Endothelial cell of umbilical vein (primary cell): ENCODE results near the gene OR3A2. TPM values are rescaled to one million over a fixed set of nuclear protein-coding genes. Genes with fewer than 3 reads are reported as not detected.
"Not testable (repeated sequence)": the region's sequence is repeated elsewhere in the genome, so short reads cannot be mapped to it uniquely, and the experiment has no call there.

Source experiments
- BruUV-seq: library from RNA; stranded (reverse); fragments of 400-500 nt; replicated peaks from 2 replicates; lab custom pipeline; 2021; lab: Mats Ljungman, UMichigan
- CTCF ChIA-PET: fragments of 300-600, 350-600 bp; sonication (Branson Sonifier 250); formaldehyde crosslinking; loops from one replicate; lab custom pipeline; 2021; ENCODE audit warnings: antibody characterized with exemption, inconsistent platforms; lab: Charles Lee
- POLR2A ChIA-PET: fragments of 300-600, 350-600 bp; sonication (Branson Sonifier 250); formaldehyde crosslinking; loops from one replicate; lab custom pipeline; 2021; ENCODE audit warnings: antibody characterized with exemption, inconsistent platforms; lab: Charles Lee
- DNase-seq: peaks from one replicate; pipeline ENCODE4 v3.0.0-alpha.2; 2011; ENCODE audit warnings: low read depth, low spot score
- FAIRE-seq: peaks from 2 replicates; lab custom pipeline; 2011; peaks lifted over from hg19 to GRCh38; lab: Jason Lieb, UNC
- H2AFZ ChIP-seq: 2 replicates; pipeline ENCODE4 v1.6.0; 2012; ENCODE audit warnings: low read depth, low read length, control low read depth, inconsistent platforms
- H3K27ac ChIP-seq: 2 replicates; pipeline ENCODE4 v1.5.1; 2011; ENCODE audit warnings: low read depth, mild to moderate bottlenecking, control low read depth, low read length, moderate library complexity; ENCODE audit not compliant: insufficient read depth
- H3K27me3 ChIP-seq, 2 experiments: 2 replicates each; pipeline versions ENCODE4 v1.6.0 to v1.6.1; 2011; ENCODE audit warnings: low read length in 2 of 2, mixed read lengths in 1 of 2; ENCODE audit not compliant: control insufficient read depth in 2 of 2, insufficient read depth in 2 of 2
- H3K36me3 ChIP-seq, 2 experiments: 2 replicates in 1 of 2; 3 replicates in 1 of 2; pipeline ENCODE4 v1.5.1; 2011; ENCODE audit warnings: low read length in 2 of 2, mild to moderate bottlenecking in 1 of 2, moderate library complexity in 1 of 2; ENCODE audit not compliant: control insufficient read depth in 2 of 2, insufficient read depth in 2 of 2; ENCODE audit errors: extremely low read depth in 1 of 2
- H3K4me1 ChIP-seq: 3 replicates; pipeline ENCODE4 v1.5.1; 2011; ENCODE audit warnings: mild to moderate bottlenecking, low read length; ENCODE audit not compliant: control insufficient read depth, insufficient read depth; ENCODE audit errors: extremely low read depth
- H3K4me2 ChIP-seq: 2 replicates; pipeline ENCODE4 v1.6.1; 2011; ENCODE audit warnings: low read length, control low read depth, mixed read lengths; ENCODE audit not compliant: insufficient read depth
- H3K4me3 ChIP-seq, 3 experiments: fragments of 200-600 bp in 1 of 3; sonication (generic), shearing (Covaris generic) in 1 of 3; replicated peaks in 1 of 3; 2 replicates each; pipeline ENCODE4 v1.5.1; 2011 to 2016; ENCODE audit warnings: control low read depth in 3 of 3, low read length in 3 of 3, mild to moderate bottlenecking in 2 of 3, inconsistent platforms in 1 of 3, low read depth in 1 of 3, moderate library complexity in 1 of 3; ENCODE audit not compliant: insufficient read depth in 1 of 3
- H3K79me2 ChIP-seq: 2 replicates; pipeline ENCODE4 v1.6.0; 2012; ENCODE audit warnings: low read length, inconsistent platforms; ENCODE audit not compliant: control insufficient read depth, insufficient read depth
- H3K9ac ChIP-seq: replicated peaks from 2 replicates; pipeline ENCODE3; 2011; ENCODE audit warnings: low read length, control low read depth; ENCODE audit not compliant: insufficient read depth; ENCODE audit errors: extremely low read depth
- H3K9me1 ChIP-seq: replicated peaks from 3 replicates; pipeline ENCODE4 v1.6.0; 2011; ENCODE audit warnings: mild to moderate bottlenecking, low read length; ENCODE audit not compliant: control insufficient read depth, insufficient read depth; ENCODE audit errors: extremely low read depth
- H3K9me3 ChIP-seq: replicated peaks from 2 replicates; pipeline ENCODE4 v1.5.1; 2012; ENCODE audit warnings: low read length, inconsistent platforms; ENCODE audit not compliant: control insufficient read depth, insufficient read depth
- H4K20me1 ChIP-seq: replicated peaks from 2 replicates; pipeline ENCODE3; 2011; ENCODE audit warnings: mild to moderate bottlenecking, low read length; ENCODE audit not compliant: control insufficient read depth, insufficient read depth; ENCODE audit errors: extremely low read depth
- EZH2 ChIP-seq: IDR thresholded peaks from 2 replicates; pipeline ENCODE4 v1.6.1; 2012; ENCODE audit warnings: borderline replicate concordance, low read depth, mild to moderate bottlenecking, moderate library complexity, low read length, inconsistent platforms; ENCODE audit not compliant: severe bottlenecking
- FOS ChIP-seq: IDR thresholded peaks from 2 replicates; pipeline ENCODE4 v1.6.1; 2011; ENCODE audit warnings: mild to moderate bottlenecking, low read length, moderate library complexity, borderline replicate concordance; ENCODE audit not compliant: insufficient read depth
- JUN ChIP-seq: IDR thresholded peaks from 2 replicates; pipeline ENCODE4 v1.6.1; 2011; ENCODE audit warnings: borderline replicate concordance, low read depth; ENCODE audit not compliant: insufficient read length, insufficient read depth
- POLR2A ChIP-seq: IDR thresholded peaks from 2 replicates; pipeline ENCODE4 v1.6.1; 2012; ENCODE audit warnings: low read depth, mild to moderate bottlenecking, control low read depth, low read length
- POLR2AphosphoS5 ChIP-seq: IDR thresholded peaks from 2 replicates; pipeline ENCODE4 v1.6.1; 2012; ENCODE audit warnings: low read depth, mild to moderate bottlenecking, control low read depth, low read length, moderate library complexity; ENCODE audit not compliant: insufficient read depth
- dilution Hi-C: fragments of 300-500 bp; cut with MboI; formaldehyde crosslinking; loops from one replicate; pipeline ENCODE4 v1.15.0; 2019; ENCODE audit warnings: low sequenced_read_pairs; ENCODE audit not compliant: extremely low pct_ligation_motif_present
- intact Hi-C: fragments of 100-400 bp; cut with micrococcal nuclease; formaldehyde crosslinking; loops from one replicate; pipeline ENCODE4 v1.10.0; 2022
- polyA plus RNA-seq, 4 experiments: library from polyadenylated mRNA; depleted of rRNA in 3 of 4; stranded (reverse) in 3 of 4; unstranded in 1 of 4; fragments of >200 nt; gene quantifications; 2 replicates each; pipeline versions ENCODE4 v1.2.1 to v1.2.3, GENCODE V29; 2011 to 2012; ENCODE audit warnings: missing spikeins in 1 of 4
- total RNA-seq: library from RNA; stranded (reverse); gene quantifications from 2 replicates; pipeline ENCODE4 v1.2.3, GENCODE V29; 2021

OR3A2 gene
- total and polyA plus RNA-seq, 2 donors (not counting 3 experiments of a cell fraction or from before 2014, with no cell fraction given): 0.10 TPM; not detected in 1

GRCh38 chr17:3411070-3411469, 25.0 kb upstream of the OR3A2 start, which contains the start of gene OR3A3:
TSS of gene OR3A3 (plus strand) at chr17:3411370.
- dilution Hi-C loops (no loop called here), intact Hi-C loops (no loop called here)
- Histone ChIP-seq H2AFZ (no peak within 1 kb of the TSS), H3K27me3 (no peaks in the 10 kb centered on the region), H3K36me3 (no peaks in the 10 kb centered on the region), H3K79me2 (no peaks in the 10 kb centered on the region), H3K27ac (no peak within 1 kb of the TSS), H3K4me2 (no peak within 1 kb of the TSS), H3K9me3 (no peaks in the 10 kb centered on the region), H3K4me3 (no peak within 1 kb of the TSS), H3K9me1 (no peaks in the 10 kb centered on the region), H3K4me1 (no peaks in the 10 kb centered on the region), H3K9ac (no peak within 1 kb of the TSS), H4K20me1 (no peaks in the 10 kb centered on the region)
- CTCF ChIA-PET: no interaction called here
- no TSS peak for BruUV-seq
- FAIRE-seq: no peak
- TF ChIP-seq FOS (no peak), POLR2AphosphoS5 (no peak), EZH2 (no peak), POLR2A (no peak), JUN (no peak)
- POLR2A ChIA-PET: no interaction called here
- DNase-seq: no peak

- intact Hi-C loops, H4K20me1 ChIP-seq, H3K9ac ChIP-seq, H3K27ac ChIP-seq, DNase-seq, H3K36me3 ChIP-seq, H3K79me2 ChIP-seq, CTCF ChIA-PET, dilution Hi-C loops, H3K27me3 ChIP-seq, FAIRE-seq, H3K9me3 ChIP-seq, H3K9me1 ChIP-seq, H3K4me3 ChIP-seq, H3K4me1 ChIP-seq, BruUV-seq, POLR2A ChIA-PET, H2AFZ ChIP-seq, H3K4me2 ChIP-seq: not testable (repeated sequence)
Observed at GRCh38 chr17:3403856-3404255, 17.7 kb upstream of the OR3A2 start.
